Esophagus muscularis mucosa (tissue), 4 donors: ENCODE results near the gene DUSP9. TPM values are rescaled to one million over a fixed set of nuclear protein-coding genes. Genes with fewer than 3 reads are reported as not detected.

Source experiments
- DNase-seq: peaks from one replicate; pipeline ENCODE4 v3.0.0-alpha.2; 2017; ENCODE audit errors: extremely low spot score
- H3K27ac ChIP-seq, 4 donors: fragments of 200-600 bp; sonication (generic); replicated peaks in 1 of 4; 1 replicate in 3 of 4; 2 replicates in 1 of 4; pipeline ENCODE4 v1.5.1; 2016 to 2019; ENCODE audit warnings: mild to moderate bottlenecking in 1 of 4
- H3K27me3 ChIP-seq, 4 donors: fragments of 200-600 bp; sonication (generic); one replicate each; pipeline versions ENCODE4 v1.5.1 to v1.6.0; 2016 to 2019
- H3K36me3 ChIP-seq, 4 donors: fragments of 200-600 bp; sonication (generic); one replicate each; pipeline ENCODE4 v1.5.1; 2016 to 2019
- H3K4me1 ChIP-seq, 4 donors: fragments of 200-600 bp; sonication (generic); one replicate each; pipeline ENCODE4 v1.5.1; 2016 to 2019
- H3K4me3 ChIP-seq, 4 donors: fragments of 200-600 bp; sonication (generic); 1 replicate in 2 of 4; 2 replicates in 2 of 4; pipeline ENCODE4 v1.5.1; 2016 to 2019; ENCODE audit warnings: mild to moderate bottlenecking in 4 of 4, moderate library complexity in 1 of 4
- H3K9me3 ChIP-seq, 4 donors: fragments of 200-600 bp; sonication (generic); 1 replicate in 3 of 4; 2 replicates in 1 of 4; pipeline ENCODE4 v1.5.1; 2016 to 2019
- EP300 ChIP-seq: sonication (generic); formaldehyde crosslinking; IDR thresholded peaks from one replicate; pipeline ENCODE4 v1.6.1; 2017; ENCODE audit warnings: antibody characterized with exemption
- POLR2A ChIP-seq: fragments of 450-650 bp; IDR thresholded peaks from one replicate; pipeline ENCODE4 v1.6.1; 2017; ENCODE audit warnings: antibody characterized with exemption, moderate library complexity, mild to moderate bottlenecking, low read depth
- POLR2AphosphoS5 ChIP-seq, 2 donors: sonication (generic); formaldehyde crosslinking; IDR thresholded peaks; one replicate each; pipeline ENCODE4 v1.6.1; 2017; ENCODE audit warnings: antibody characterized with exemption in 2 of 2
- WGBS: methylation state at CpG from one replicate; pipeline ENCODE4 v1.1.5; 2018; 5-methylcytosine and 5-hydroxymethylcytosine counted together
- intact Hi-C: fragments of 100-400 bp; cut with DNase I; formaldehyde crosslinking; loops from one replicate; pipeline ENCODE4 v1.15.1; 2023
- total RNA-seq, 4 donors: library from RNA; depleted of rRNA; stranded (reverse); fragments of >200 nt; gene quantifications; one replicate each; pipeline versions ENCODE4 v1.1.0 to v1.2.1, GENCODE V29; 2016
- TF ChIP-seq, protein P1 (sequence below), 3 experiments: fragments of 200-600 bp in 2 of 3; fragments of 450-650 bp in 1 of 3; sonication (generic) in 2 of 3; IDR thresholded peaks; one replicate each; pipeline ENCODE4 v1.5.1; 2017 to 2019; ENCODE audit warnings: antibody characterized with exemption in 3 of 3, mild to moderate bottlenecking in 2 of 3, moderate library complexity in 1 of 3

The DUSP9 gene
- total RNA-seq, 4 donors from 2014 or later = not detected

DNA sequence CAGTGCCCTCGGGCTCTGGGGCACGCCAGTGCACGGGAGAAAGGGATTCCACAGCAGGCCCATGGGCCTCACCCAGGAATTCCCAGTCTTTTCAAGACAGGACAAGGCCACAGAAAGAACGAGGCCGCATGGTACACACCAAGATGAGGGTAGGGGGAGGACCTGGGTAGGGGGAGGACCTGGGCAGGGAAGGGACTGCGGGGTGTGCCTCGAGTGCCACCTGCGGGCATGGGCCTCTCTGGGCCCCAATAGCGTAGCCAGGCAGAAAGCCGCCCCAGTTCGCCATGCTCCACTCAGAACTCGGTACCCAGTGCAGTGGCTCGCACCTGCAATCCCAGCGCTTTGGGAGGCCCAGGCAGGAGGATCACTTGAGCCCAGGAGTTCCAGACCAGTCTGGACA lies 14.0 kb upstream of the DUSP9 start:
- DNase-seq = no peak
- Histone ChIP-seq H3K36me3 (no peaks in the 10 kb centered on the region), H3K27ac (no peak overlapping the region), H3K27me3 (peaks cover 0 to 1% (median 0%) of the 10 kb centered on the region in 4 donors), H3K4me3 (no peak overlapping the region), H3K4me1 (no peaks in the 10 kb centered on the region), H3K9me3 (peaks cover 0 to 18% (median 0%) of the 10 kb centered on the region in 4 donors)
- WGBS = 91% methylated on average over 14 of the region's 14 CpGs
- intact Hi-C loops = no loop called here
- no peak for TF ChIP-seq POLR2AphosphoS5 (IDR thresholded peaks at IDR 0.05)
- no peak for TF ChIP-seq POLR2A
- no peak for TF ChIP-seq EP300
- TF ChIP-seq, protein P1, sequence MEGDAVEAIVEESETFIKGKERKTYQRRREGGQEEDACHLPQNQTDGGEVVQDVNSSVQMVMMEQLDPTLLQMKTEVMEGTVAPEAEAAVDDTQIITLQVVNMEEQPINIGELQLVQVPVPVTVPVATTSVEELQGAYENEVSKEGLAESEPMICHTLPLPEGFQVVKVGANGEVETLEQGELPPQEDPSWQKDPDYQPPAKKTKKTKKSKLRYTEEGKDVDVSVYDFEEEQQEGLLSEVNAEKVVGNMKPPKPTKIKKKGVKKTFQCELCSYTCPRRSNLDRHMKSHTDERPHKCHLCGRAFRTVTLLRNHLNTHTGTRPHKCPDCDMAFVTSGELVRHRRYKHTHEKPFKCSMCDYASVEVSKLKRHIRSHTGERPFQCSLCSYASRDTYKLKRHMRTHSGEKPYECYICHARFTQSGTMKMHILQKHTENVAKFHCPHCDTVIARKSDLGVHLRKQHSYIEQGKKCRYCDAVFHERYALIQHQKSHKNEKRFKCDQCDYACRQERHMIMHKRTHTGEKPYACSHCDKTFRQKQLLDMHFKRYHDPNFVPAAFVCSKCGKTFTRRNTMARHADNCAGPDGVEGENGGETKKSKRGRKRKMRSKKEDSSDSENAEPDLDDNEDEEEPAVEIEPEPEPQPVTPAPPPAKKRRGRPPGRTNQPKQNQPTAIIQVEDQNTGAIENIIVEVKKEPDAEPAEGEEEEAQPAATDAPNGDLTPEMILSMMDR (IDR thresholded peaks at IDR 0.05) = no peak

- Histone ChIP-seq H3K4me1 (no peaks in the 10 kb centered on the region), H3K27ac (no peak overlapping the region), H3K36me3 (no peaks in the 10 kb centered on the region), H3K4me3 (no peak overlapping the region), H3K27me3 (no peaks in the 10 kb centered on the region), H3K9me3 (peaks cover 0 to 18% (median 0%) of the 10 kb centered on the region in 4 donors)
- DNase-seq = no peak
- TF ChIP-seq POLR2AphosphoS5 (IDR thresholded peaks at IDR 0.05) (no peak), EP300 (no peak), POLR2A (no peak)
- TF ChIP-seq, protein P1 (IDR thresholded peaks at IDR 0.05) = no peak
- intact Hi-C loops = no loop called here
- WGBS = 94% methylated on average over 9 of the region's 15 CpGs
Observed at GRCh38 chrX:153633607-153634180, 13.3 kb upstream of the DUSP9 start.

DNA sequence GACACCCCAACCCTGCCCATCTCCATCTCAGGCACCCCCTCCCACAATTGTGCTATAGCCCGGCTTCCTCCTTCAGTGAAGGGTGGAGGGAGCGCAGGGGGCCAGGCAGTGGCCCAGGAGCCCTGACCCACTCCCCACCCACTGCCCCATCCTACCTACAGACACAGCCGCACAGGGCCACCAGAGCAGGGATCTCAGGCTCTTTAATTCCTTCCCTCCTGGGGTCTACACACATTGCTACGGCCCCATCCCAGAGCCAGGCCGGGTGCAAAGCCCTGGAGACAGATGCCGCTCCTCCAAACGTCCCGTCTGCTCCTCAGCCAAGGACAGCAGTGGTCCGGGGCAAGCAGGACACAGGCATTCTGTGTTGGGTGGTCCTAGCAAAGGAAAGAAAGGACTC lies 12.8 kb upstream of the DUSP9 start:
- H3K27ac ChIP-seq = no peak overlapping the region
- no peaks in the 10 kb centered on the region for H3K27me3 ChIP-seq
- WGBS = 81% methylated on average over 7 of the region's 9 CpGs
- H3K36me3 ChIP-seq = no peaks in the 10 kb centered on the region
- H3K9me3 ChIP-seq = peaks cover 0 to 18% (median 0%) of the 10 kb centered on the region in 4 donors
- H3K4me3 ChIP-seq = no peak overlapping the region
- intact Hi-C loops = no loop called here
- H3K4me1 ChIP-seq = no peaks in the 10 kb centered on the region
- no peak for TF ChIP-seq POLR2AphosphoS5 (IDR thresholded peaks at IDR 0.05)
- DNase-seq = no peak

DNA sequence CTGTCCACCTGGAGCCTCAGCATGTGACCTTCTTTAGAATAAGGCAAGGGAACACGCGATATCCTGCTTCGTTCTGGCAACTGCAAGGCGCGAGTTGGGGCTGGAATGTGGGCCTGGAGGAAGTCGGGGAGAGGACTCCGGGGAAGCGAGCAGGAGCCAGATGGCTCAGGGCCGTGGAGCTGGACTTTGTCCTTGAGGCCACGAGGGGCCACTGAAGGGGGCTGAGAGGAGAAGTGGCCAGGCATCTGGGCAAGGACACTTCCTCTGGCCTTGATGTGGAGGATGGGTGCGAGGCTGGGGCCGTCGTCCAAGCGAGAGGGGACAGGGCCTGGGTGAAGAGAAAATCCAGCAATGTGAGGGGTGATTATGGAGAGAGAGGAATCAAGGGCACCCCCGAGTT lies 12.2 kb upstream of the DUSP9 start:
- 77% methylated on average over 15 of the region's 15 CpGs for WGBS
- peaks cover 0 to 18% (median 0%) of the 10 kb centered on the region in 4 donors for H3K9me3 ChIP-seq
- no peaks in the 10 kb centered on the region for H3K36me3 ChIP-seq
- no peaks in the 10 kb centered on the region for H3K4me1 ChIP-seq
- H3K4me3 ChIP-seq = no peak overlapping the region
- intact Hi-C loops = no loop called here
- TF ChIP-seq EP300 (no peak), POLR2A (no peak), POLR2AphosphoS5 (IDR thresholded peaks at IDR 0.05) (no peak)
- TF ChIP-seq, protein P1 (IDR thresholded peaks at IDR 0.05) = no peak
- DNase-seq = no peak
- no peak overlapping the region for H3K27ac ChIP-seq
- no peaks in the 10 kb centered on the region for H3K27me3 ChIP-seq

DNA sequence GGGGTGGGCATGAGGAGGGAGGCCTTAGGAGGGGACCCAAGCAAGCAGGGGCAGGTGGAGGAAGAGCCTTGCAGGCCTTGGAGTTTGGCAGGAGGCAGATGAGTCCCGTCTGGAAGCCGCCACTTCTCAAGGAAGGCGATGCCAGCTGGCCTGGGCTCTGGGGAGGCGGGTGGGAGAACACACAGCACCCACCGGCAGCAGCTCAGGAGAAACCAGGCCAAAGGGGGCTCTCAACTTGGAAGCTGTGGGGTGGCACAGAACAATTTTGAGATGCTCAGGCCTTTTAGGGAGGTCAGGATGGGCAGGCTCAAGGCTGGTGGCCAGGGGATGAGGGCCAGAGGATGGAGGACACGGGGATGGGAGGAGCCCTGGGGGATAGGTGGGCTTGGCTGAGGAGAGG lies 11.6 kb upstream of the DUSP9 start:
- no peaks in the 10 kb centered on the region for H3K36me3 ChIP-seq
- H3K4me1 ChIP-seq = no peaks in the 10 kb centered on the region
- 89% methylated on average over 6 of the region's 6 CpGs for WGBS
- H3K27me3 ChIP-seq = peaks cover 0 to 1% (median 0%) of the 10 kb centered on the region in 4 donors
- no peak for DNase-seq
- intact Hi-C loops = no loop called here
- peaks cover 0 to 18% (median 0%) of the 10 kb centered on the region in 4 donors for H3K9me3 ChIP-seq
- no peak overlapping the region for H3K4me3 ChIP-seq
- TF ChIP-seq POLR2AphosphoS5 (IDR thresholded peaks at IDR 0.05) (no peak), EP300 (no peak), POLR2A (no peak)
- TF ChIP-seq, protein P1 (IDR thresholded peaks at IDR 0.05) = no peak
- no peak overlapping the region for H3K27ac ChIP-seq
